SK-N-SH (cell line): ENCODE data around the gene LOXL4. TPM values are rescaled to one million over a fixed set of nuclear protein-coding genes. Genes with fewer than 3 reads are reported as not detected.

Experiments used
- CTCF ChIA-PET: fragments of 300-600, 350-600 bp; formaldehyde crosslinking; extraction: SDS; loops from one replicate; lab custom pipeline; 2021; lab: Yijun Ruan, JAX
- POLR2A ChIA-PET: fragments of 350-600 bp; sonication (Branson Sonifier 250); formaldehyde crosslinking; extraction: SDS; loops from one replicate; lab custom pipeline; 2020; ENCODE audit warnings: antibody characterized with exemption, inconsistent platforms; lab: Yijun Ruan, JAX
- DNase-seq: peaks from one replicate; pipeline ENCODE4 v3.0.0; 2012
- H2AFZ ChIP-seq: fragments of 200-600 bp; sonication (generic); 2 replicates; pipeline ENCODE4 v1.8.1; 2016; ENCODE audit warnings: antibody characterized with exemption, mild to moderate bottlenecking, low read depth
- H3F3A ChIP-seq: fragments of 200-600 bp; sonication (generic); replicated peaks from 2 replicates; pipeline ENCODE3; 2016; ENCODE audit warnings: antibody characterized with exemption, mild to moderate bottlenecking; ENCODE audit not compliant: insufficient read depth
- H3K27ac ChIP-seq, 2 experiments: fragments of 200-500 bp in 1 of 2; fragments of 200-600 bp in 1 of 2; sonication (Bioruptor generic) in 1 of 2; sonication (generic), shearing (Covaris generic) in 1 of 2; 2 replicates each; pipeline versions ENCODE4 v1.5.1 to v1.6.1; 2014 to 2016; ENCODE audit warnings: low read depth in 2 of 2, inconsistent platforms in 1 of 2, low read length in 1 of 2, mild to moderate bottlenecking in 1 of 2, mixed read lengths in 1 of 2
- H3K27me3 ChIP-seq: fragments of 200-600 bp; sonication (generic), shearing (Covaris generic); 2 replicates; pipeline ENCODE4 v1.6.1; 2016; ENCODE audit warnings: mixed run types; ENCODE audit not compliant: insufficient read depth
- H3K36me3 ChIP-seq, 2 experiments: fragments of 200-500 bp in 1 of 2; fragments of 200-600 bp in 1 of 2; sonication (Bioruptor generic) in 1 of 2; sonication (generic) in 1 of 2; replicated peaks in 1 of 2; 2 replicates each; pipeline versions ENCODE3 to v1.5.1; 2014 to 2016; ENCODE audit warnings: low read length in 1 of 2, mild to moderate bottlenecking in 1 of 2; ENCODE audit not compliant: insufficient read depth in 2 of 2, control insufficient read depth in 1 of 2
- H3K4me1 ChIP-seq, 2 experiments: fragments of 200-500 bp in 1 of 2; fragments of 200-600 bp in 1 of 2; sonication (Bioruptor generic) in 1 of 2; sonication (generic), shearing (Covaris generic) in 1 of 2; 2 replicates each; pipeline versions ENCODE4 v1.5.1 to v1.6.1; 2014 to 2016; ENCODE audit warnings: low read depth in 1 of 2, low read length in 1 of 2, mixed run types in 1 of 2; ENCODE audit not compliant: insufficient read depth in 2 of 2, control insufficient read depth in 1 of 2
- H3K4me2 ChIP-seq: fragments of 200-600 bp; sonication (generic), shearing (Covaris generic); 2 replicates; pipeline ENCODE4 v1.6.1; 2017; ENCODE audit warnings: mixed run types
- H3K4me3 ChIP-seq, 2 experiments: fragments of 200-500 bp in 1 of 2; fragments of 200-600 bp in 1 of 2; sonication (Bioruptor generic) in 1 of 2; sonication (generic), shearing (Covaris generic) in 1 of 2; 2 replicates each; pipeline versions ENCODE4 v1.5.1 to v1.8.1; 2014 to 2016; ENCODE audit warnings: low read depth in 2 of 2, inconsistent platforms in 1 of 2, low read length in 1 of 2, mild to moderate bottlenecking in 1 of 2, mixed read lengths in 1 of 2, moderate library complexity in 1 of 2
- H3K79me2 ChIP-seq: fragments of 200-600 bp; sonication (generic); 2 replicates; pipeline ENCODE4 v1.8.1; 2017; ENCODE audit warnings: mild to moderate bottlenecking; ENCODE audit not compliant: insufficient read depth
- H3K9ac ChIP-seq: fragments of 200-600 bp; sonication (generic); 2 replicates; pipeline ENCODE4 v1.6.1; 2017; ENCODE audit warnings: mixed run types
- H3K9me2 ChIP-seq: fragments of 200-600 bp; sonication (generic); 2 replicates; pipeline ENCODE4 v1.6.1; 2017; ENCODE audit warnings: mixed run types
- H3K9me3 ChIP-seq: fragments of 200-600 bp; sonication (generic); 2 replicates; pipeline ENCODE4 v1.6.1; 2017; ENCODE audit warnings: mixed run types, mild to moderate bottlenecking, moderate library complexity
- H4K20me1 ChIP-seq: fragments of 200-600 bp; sonication (generic); 2 replicates; pipeline ENCODE4 v1.6.1; 2017; ENCODE audit warnings: mild to moderate bottlenecking, mixed run types; ENCODE audit not compliant: insufficient read depth
- EZH2phosphoT487 ChIP-seq: fragments of 200-600 bp; sonication (generic); IDR thresholded peaks from 2 replicates; pipeline ENCODE4 v1.6.1; 2017; ENCODE audit warnings: low read depth, mixed run types, mild to moderate bottlenecking, antibody characterized with exemption, moderate library complexity, borderline replicate concordance
- FOSL2 ChIP-seq: IDR thresholded peaks from 2 replicates; pipeline ENCODE4 v1.4.0; 2012; ENCODE audit warnings: low read depth, mild to moderate bottlenecking, moderate library complexity, borderline replicate concordance
- FOXJ3 ChIP-seq: sonication (generic); formaldehyde crosslinking; IDR thresholded peaks from 2 replicates; pipeline ENCODE4 v1.5.1; 2020; ENCODE audit warnings: mild to moderate bottlenecking, missing genetic modification reagents
- IRF3 ChIP-seq: fragments of 150-350 bp; IDR thresholded peaks from 2 replicates; pipeline ENCODE4 v1.6.1; 2016; ENCODE audit warnings: mild to moderate bottlenecking, low read depth, low read length
- MXI1 ChIP-seq: IDR thresholded peaks from 2 replicates; pipeline ENCODE4 v1.6.1; 2012; ENCODE audit warnings: mild to moderate bottlenecking, low read depth, low read length, improper control_type of control experiment
- NFIC ChIP-seq: IDR thresholded peaks from 2 replicates; pipeline ENCODE4 v1.4.0; 2012; ENCODE audit warnings: borderline replicate concordance
- NRF1 ChIP-seq: IDR thresholded peaks from 2 replicates; pipeline ENCODE4 v1.6.1; 2012; ENCODE audit warnings: low read depth, mild to moderate bottlenecking, low read length
- RCOR1 ChIP-seq: fragments of 150-350 bp; IDR thresholded peaks from 2 replicates; pipeline ENCODE4 v1.6.1; 2017; ENCODE audit warnings: antibody characterized with exemption, low read length
- REST ChIP-seq: IDR thresholded peaks from 2 replicates; pipeline ENCODE4 v1.6.1; 2012; ENCODE audit warnings: mild to moderate bottlenecking, low read depth, low read length, moderate library complexity
- RXRA ChIP-seq: IDR thresholded peaks from 2 replicates; pipeline ENCODE4 v1.4.0; 2012; ENCODE audit warnings: low read depth, mild to moderate bottlenecking, borderline replicate concordance
- SIN3A ChIP-seq: IDR thresholded peaks from 2 replicates; pipeline ENCODE4 v1.6.1; 2012; ENCODE audit warnings: low read depth, mild to moderate bottlenecking, low read length, moderate library complexity, borderline replicate concordance
- SMC3 ChIP-seq: IDR thresholded peaks from 2 replicates; pipeline ENCODE4 v1.6.1; 2012; ENCODE audit warnings: low read depth, low read length, improper control_type of control experiment
- TAF1 ChIP-seq: IDR thresholded peaks from 2 replicates; pipeline ENCODE4 v1.6.1; 2012; ENCODE audit warnings: low read depth, mild to moderate bottlenecking, low read length, moderate library complexity, borderline replicate concordance
- USF1 ChIP-seq: IDR thresholded peaks from 2 replicates; pipeline ENCODE4 v1.4.0; 2012; ENCODE audit warnings: low read depth, borderline replicate concordance
- USF2 ChIP-seq: fragments of 150-350 bp; IDR thresholded peaks from 2 replicates; pipeline ENCODE4 v1.6.1; 2017; ENCODE audit warnings: antibody characterized with exemption, low read length, low read depth, borderline replicate concordance
- YY1 ChIP-seq: IDR thresholded peaks from 2 replicates; pipeline ENCODE4 v1.4.0; 2012; ENCODE audit warnings: low read depth, mild to moderate bottlenecking
- ZBTB33 ChIP-seq: IDR thresholded peaks from 2 replicates; pipeline ENCODE4 v1.4.0; 2012; ENCODE audit warnings: low read depth, borderline replicate concordance
- WGBS: methylation state at CpG from one replicate; pipeline ENCODE4 v1.1.6; 2017; ENCODE audit warnings: low lambda C conversion rate; 5-methylcytosine and 5-hydroxymethylcytosine counted together
- polyA plus RNA-seq, 3 experiments: library from polyadenylated mRNA; depleted of rRNA; stranded (reverse); fragments of >200 nt; gene quantifications; 2 replicates each; pipeline ENCODE4 v1.2.3, GENCODE V29; 2012

LOXL4 gene
- polyA plus RNA-seq, 1 of the 3 experiments (the other 2 are of a cell fraction), result 1.7 TPM

GRCh38 chr10:98254234-98254974, 13.6 kb downstream of the LOXL4 start:
- H3K4me3 ChIP-seq, result no peak overlapping the region
- H3K4me1 ChIP-seq, result peaks cover 0 to 18% of the 10 kb centered on the region in 2 experiments; a peak in 1 of 4 replicates
- no peak for TF ChIP-seq RXRA
- TF ChIP-seq NFIC, result no peak
- TF ChIP-seq SIN3A, result no peak
- no peak for TF ChIP-seq FOSL2
- TF ChIP-seq USF1, result no peak
- no peak for TF ChIP-seq ZBTB33
- TF ChIP-seq RCOR1, result no peak
- TF ChIP-seq MXI1, result no peak
- no peak for TF ChIP-seq NRF1
- TF ChIP-seq YY1, result no peak
- no peak for TF ChIP-seq IRF3
- no peak for TF ChIP-seq REST
- no peak for TF ChIP-seq SMC3
- TF ChIP-seq FOXJ3 (CRISPR knock-in tag), result no peak
- no peak for TF ChIP-seq TAF1
- TF ChIP-seq EZH2phosphoT487, result no peak
- no peak for TF ChIP-seq USF2
- H3K36me3 ChIP-seq, result peaks cover 0 to 10% of the 10 kb centered on the region in 2 experiments
- no peaks in the 10 kb centered on the region for H3F3A ChIP-seq
- peak; percentile 65 for DNase-seq
- H3K27ac ChIP-seq, result peak overlapping the region in 1 of 2 experiments; percentile 62; a peak in 1 of 4 replicates
- ChIA-PET POLR2A (no interaction called here), CTCF (interaction anchor here (1.4 to 3.7 kb wide), 3 partner anchors 10 to 55 kb away, joined by 3 to 29 read pairs (median 22); no protein-coding TSS in a partner anchor)
- 86% methylated on average over 10 of the region's 10 CpGs for WGBS
- H3K27me3 ChIP-seq, result no peaks in the 10 kb centered on the region
- H4K20me1 ChIP-seq, result no peaks in the 10 kb centered on the region
- H3K9me2 ChIP-seq, result no peaks in the 10 kb centered on the region
- H3K79me2 ChIP-seq, result no peaks in the 10 kb centered on the region
- no peaks in the 10 kb centered on the region for H3K9me3 ChIP-seq
- no peak overlapping the region for H2AFZ ChIP-seq
- H3K4me2 ChIP-seq, result no peak overlapping the region
- H3K9ac ChIP-seq, result no peak overlapping the region
